Hepatocyte (in vitro differentiated cells): ENCODE results near the gene DHX8. TPM values are rescaled to one million over a fixed set of nuclear protein-coding genes. Genes with fewer than 3 reads are reported as not detected.

Source experiments
- DNase-seq: peaks from one replicate; pipeline ENCODE4 v3.0.0-alpha.2; 2016; ENCODE audit warnings: low spot score
- H2AFZ ChIP-seq: fragments of 200-600 bp; sonication (generic); 2 replicates; pipeline ENCODE4 v1.6.0; 2016; ENCODE audit warnings: antibody characterized with exemption, mild to moderate bottlenecking
- H3K27ac ChIP-seq: fragments of 200-600 bp; sonication (generic); 2 replicates; pipeline ENCODE4 v1.5.1; 2016; ENCODE audit warnings: mild to moderate bottlenecking
- H3K27me3 ChIP-seq: fragments of 200-600 bp; sonication (generic); 2 replicates; pipeline ENCODE4 v1.6.1; 2016
- H3K36me3 ChIP-seq: fragments of 200-600 bp; sonication (generic); replicated peaks from 2 replicates; pipeline ENCODE4 v1.5.1; 2016; ENCODE audit warnings: low read depth; ENCODE audit not compliant: insufficient read depth
- H3K4me1 ChIP-seq: fragments of 200-600 bp; sonication (generic); 2 replicates; pipeline ENCODE4 v1.5.1; 2016; ENCODE audit warnings: mild to moderate bottlenecking, moderate library complexity; ENCODE audit not compliant: insufficient read depth
- H3K4me2 ChIP-seq: fragments of 200-600 bp; sonication (generic); 2 replicates; pipeline ENCODE4 v1.6.0; 2016
- H3K4me3 ChIP-seq: fragments of 200-600 bp; sonication (generic); 2 replicates; pipeline ENCODE4 v1.5.1; 2016; ENCODE audit warnings: mild to moderate bottlenecking
- H3K79me2 ChIP-seq: fragments of 200-600 bp; sonication (generic); 2 replicates; pipeline ENCODE4 v1.6.0; 2017; ENCODE audit warnings: mild to moderate bottlenecking
- H3K9me2 ChIP-seq: fragments of 200-600 bp; sonication (generic); replicated peaks from 2 replicates; pipeline ENCODE4 v1.6.0; 2017; ENCODE audit warnings: mild to moderate bottlenecking; ENCODE audit not compliant: insufficient read depth
- H3K9me3 ChIP-seq: fragments of 200-600 bp; sonication (generic); 2 replicates; pipeline ENCODE4 v1.5.1; 2016; ENCODE audit warnings: low read depth, mild to moderate bottlenecking
- H4K20me1 ChIP-seq: fragments of 200-600 bp; sonication (generic); 2 replicates; pipeline ENCODE4 v1.6.0; 2016; ENCODE audit warnings: mild to moderate bottlenecking; ENCODE audit not compliant: insufficient read depth, poor library complexity, severe bottlenecking
- CTCF ChIP-seq: fragments of 200-600 bp; sonication (generic); IDR thresholded peaks from 2 replicates; pipeline ENCODE4 v1.5.1; 2016; ENCODE audit warnings: antibody characterized with exemption, mild to moderate bottlenecking; ENCODE audit not compliant: poor library complexity
- EZH2 ChIP-seq: fragments of 200-600 bp; sonication (generic); IDR thresholded peaks from 2 replicates; pipeline ENCODE4 v1.6.1; 2016; ENCODE audit warnings: antibody characterized with exemption, mild to moderate bottlenecking, borderline replicate concordance
- EZH2phosphoT487 ChIP-seq: fragments of 200-600 bp; sonication (generic); IDR thresholded peaks from one replicate; pipeline ENCODE4 v1.6.1; 2018; ENCODE audit warnings: antibody characterized with exemption, mild to moderate bottlenecking, low read depth, moderate library complexity; ENCODE audit not compliant: unreplicated experiment, severe bottlenecking
- WGBS: methylation state at CpG from one replicate; pipeline ENCODE4 v1.1.6; 2016; ENCODE audit warnings: low lambda C conversion rate; ENCODE audit errors: missing lambda C conversion rate; 5-methylcytosine and 5-hydroxymethylcytosine counted together
- polyA plus RNA-seq: library from polyadenylated mRNA; unstranded; fragments of >200 nt; fragmentation: Nextera tagmentation; extraction: Ambion mirVana; gene quantifications from 2 replicates; pipeline ENCODE4 v1.2.1, GENCODE V29; 2016
- total RNA-seq: library from RNA; depleted of rRNA; stranded (reverse); fragments of >200 nt; gene quantifications from 2 replicates; pipeline ENCODE4 v1.2.3, GENCODE V29; 2014

The DHX8 gene
- total and polyA plus RNA-seq, 2 experiments from 2014 or later: 26.6 to 35.0 TPM

GRCh38 chr17:43550754-43551153, 67.0 kb downstream of the DHX8 start:
- peaks cover 15% of the 10 kb centered on the region for H3K27me3 ChIP-seq
- TF ChIP-seq EZH2: no peak
- TF ChIP-seq EZH2phosphoT487: no peak
- TF ChIP-seq CTCF: no peak
- no peaks in the 10 kb centered on the region for H3K9me2 ChIP-seq

GRCh38 chr17:43552229-43552837, 68.6 kb downstream of the DHX8 start:
- TF ChIP-seq EZH2: no peak
- TF ChIP-seq CTCF: no peak
- TF ChIP-seq EZH2phosphoT487: no peak
- Histone ChIP-seq H3K9me3 (no peaks in the 10 kb centered on the region), H3K4me1 (peaks cover 35% of the 10 kb centered on the region), H3K4me3 (no peak overlapping the region), H3K9me2 (no peaks in the 10 kb centered on the region), H3K27me3 (peaks cover 7% of the 10 kb centered on the region), H3K79me2 (no peaks in the 10 kb centered on the region), H3K4me2 (peak overlapping the region; percentile 66), H2AFZ (no peak overlapping the region), H3K27ac (peak overlapping the region; percentile 79), H4K20me1 (no peaks in the 10 kb centered on the region), H3K36me3 (no peaks in the 10 kb centered on the region)
- WGBS: 29% methylated on average over 8 of the region's 8 CpGs
- DNase-seq: no peak

More at GRCh38 chr17:43550754-43551153, 67.0 kb downstream of the DHX8 start:
- Histone ChIP-seq H2AFZ (no peak overlapping the region), H3K27ac (no peak overlapping the region), H3K4me2 (no peak overlapping the region), H3K79me2 (no peaks in the 10 kb centered on the region), H4K20me1 (no peaks in the 10 kb centered on the region), H3K4me3 (no peak overlapping the region), H3K9me3 (no peaks in the 10 kb centered on the region), H3K4me1 (peaks cover 32% of the 10 kb centered on the region), H3K36me3 (no peaks in the 10 kb centered on the region)
- no peak for DNase-seq
- WGBS: 84% methylated on average over 4 of the region's 4 CpGs

- Histone ChIP-seq H3K9me2 (no peaks in the 10 kb centered on the region), H4K20me1 (no peaks in the 10 kb centered on the region), H3K27me3 (no peaks in the 10 kb centered on the region), H3K79me2 (no peaks in the 10 kb centered on the region), H3K36me3 (no peaks in the 10 kb centered on the region), H3K9me3 (no peaks in the 10 kb centered on the region), H3K4me1 (peaks cover 35% of the 10 kb centered on the region), H3K4me3 (no peak overlapping the region), H3K4me2 (peak overlapping the region; percentile 23), H2AFZ (no peak overlapping the region), H3K27ac (peak overlapping the region; percentile 79)
- WGBS: 29% methylated on average over 2 of the region's 2 CpGs
- DNase-seq: no peak
- TF ChIP-seq CTCF (no peak), EZH2phosphoT487 (no peak), EZH2 (no peak)
Measured at GRCh38 chr17:43553573-43553972, 69.8 kb downstream of the DHX8 start.
